ENCODE results near the gene CSF1.
"Not testable (repeated sequence)": the region's sequence is repeated elsewhere in the genome, so short reads cannot be mapped to it uniquely, and the experiment has no call there.

Gene CSF1

GRCh38 chr1:109947582-109948284, 37.1 kb downstream of the CSF1 start:
- H3K9me3 Mint-ChIP-seq = no peaks in the 10 kb centered on the region
- DNase-seq (no peak), ATAC-seq (no peak)
- no peak overlapping the region for H3K4me3 Mint-ChIP-seq
- H3K4me1 Mint-ChIP-seq = peaks cover 5% of the 10 kb centered on the region
- no peak overlapping the region for H3K27ac Mint-ChIP-seq
- peaks cover 2% of the 10 kb centered on the region for H3K27me3 Mint-ChIP-seq
- no peaks in the 10 kb centered on the region for H3K36me3 Mint-ChIP-seq (ENCODE audit: low read depth)

DNA sequence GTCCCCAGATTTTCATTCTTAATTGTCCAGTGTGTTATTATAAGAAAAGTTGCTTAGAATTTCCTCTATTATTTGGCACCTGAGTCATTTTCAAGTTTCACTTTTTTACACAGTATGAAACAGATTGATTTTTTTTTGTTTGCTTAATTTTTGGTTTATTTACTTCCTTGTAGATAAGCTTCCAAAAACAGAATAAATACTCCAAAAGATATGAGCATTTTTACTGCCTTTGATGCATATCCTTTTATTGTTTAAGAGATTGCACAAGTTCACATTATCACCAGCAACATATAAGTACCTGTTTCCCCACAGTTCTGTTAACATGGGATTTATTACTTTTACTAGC, 37.6 kb downstream of the CSF1 start:
- Mint-ChIP-seq H3K27me3 (peaks cover 2% of the 10 kb centered on the region), H3K27ac (no peak overlapping the region), H3K4me1 (peaks cover 5% of the 10 kb centered on the region), H3K4me3 (no peak overlapping the region), H3K9me3 (no peaks in the 10 kb centered on the region), H3K36me3 (ENCODE audit: low read depth) (no peaks in the 10 kb centered on the region)
- DNase-seq (no peak), ATAC-seq (no peak)

DNA sequence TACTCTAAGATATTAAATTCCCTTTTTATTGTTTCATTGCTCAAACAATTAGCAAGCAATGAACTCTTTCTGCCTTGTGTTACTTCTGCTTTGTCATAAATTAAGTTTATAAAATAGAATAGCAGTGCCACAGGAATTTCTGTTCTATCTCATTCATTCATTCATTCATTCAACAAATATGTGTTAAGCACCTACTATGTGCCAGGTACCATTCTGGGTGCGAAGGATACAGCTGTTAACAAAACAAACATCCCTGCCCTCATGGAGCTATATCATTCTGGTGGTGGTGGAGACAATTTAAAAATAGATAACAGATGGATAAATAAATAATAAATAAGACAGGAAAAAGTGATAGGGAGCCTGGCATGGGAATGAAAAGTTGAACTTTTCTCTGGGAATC, 39.4 kb downstream of the CSF1 start:
- ATAC-seq = no peak

GRCh38 chr1:109950509-109950908, 39.9 kb downstream of the CSF1 start:
- no peak for ATAC-seq
- Mint-ChIP-seq H3K9me3 (no peaks in the 10 kb centered on the region), H3K4me1 (peaks cover 2% of the 10 kb centered on the region), H3K36me3 (ENCODE audit: low read depth) (no peaks in the 10 kb centered on the region), H3K27me3 (no peaks in the 10 kb centered on the region), H3K27ac (no peak overlapping the region), H3K4me3 (no peak overlapping the region)
- DNase-seq = no peak

More for the DNA sequence above, 39.4 kb downstream of the CSF1 start:
- Mint-ChIP-seq H3K27ac (no peak overlapping the region), H3K4me3 (no peak overlapping the region), H3K4me1 (peaks cover 2% of the 10 kb centered on the region), H3K9me3 (no peaks in the 10 kb centered on the region), H3K36me3 (ENCODE audit: low read depth) (no peaks in the 10 kb centered on the region), H3K27me3 (peaks cover 1% of the 10 kb centered on the region)
- no peak for DNase-seq

DNA sequence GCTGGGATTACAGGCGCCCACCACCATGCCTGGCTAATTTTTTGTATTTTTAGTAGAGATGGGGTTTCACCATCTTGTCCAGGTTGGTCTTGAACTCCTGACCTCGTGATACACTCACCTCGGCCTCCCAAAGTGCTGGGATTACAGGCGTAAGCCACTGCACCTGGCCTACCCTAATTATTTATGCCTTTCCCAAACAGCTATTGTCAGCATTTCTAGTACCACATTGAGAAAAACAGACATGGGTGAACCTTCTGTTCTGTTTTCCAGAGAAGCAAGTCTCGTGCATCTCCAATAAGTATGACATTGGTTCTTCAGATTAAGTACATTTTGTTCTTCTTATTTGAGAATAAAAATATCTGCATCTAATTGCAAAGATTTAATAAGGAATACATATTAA, 40.9 kb downstream of the CSF1 start:
- H3K9me3 Mint-ChIP-seq; H3K36me3 Mint-ChIP-seq (ENCODE audit: low read depth); H3K4me1 Mint-ChIP-seq; ATAC-seq; H3K27me3 Mint-ChIP-seq; H3K4me3 Mint-ChIP-seq; H3K27ac Mint-ChIP-seq; DNase-seq: not testable (repeated sequence)

DNA sequence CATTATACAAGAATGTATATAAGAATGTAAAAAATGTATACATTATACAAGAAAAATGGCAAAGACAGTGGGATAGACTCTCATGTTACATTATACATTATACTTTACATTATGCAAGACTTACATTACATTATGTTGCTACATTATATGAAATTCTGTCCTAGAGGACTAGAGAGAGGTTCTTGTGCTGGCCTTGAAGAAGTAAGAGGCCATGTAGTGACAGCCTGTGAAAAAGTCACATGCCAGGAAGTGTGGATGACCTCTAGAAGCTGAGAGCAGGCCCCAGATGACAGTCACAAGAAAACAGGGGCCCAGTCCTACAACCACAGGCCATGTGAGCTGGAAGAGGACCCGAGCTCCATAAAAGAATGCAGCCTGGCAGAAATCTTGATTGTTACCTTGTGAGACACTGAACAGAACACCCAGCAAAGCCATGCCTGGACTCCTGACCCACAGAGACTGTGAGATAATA, 43.4 kb downstream of the CSF1 start:
- Mint-ChIP-seq H3K4me1 (no peaks in the 10 kb centered on the region), H3K9me3 (no peaks in the 10 kb centered on the region), H3K27ac (no peak overlapping the region), H3K4me3 (no peak overlapping the region), H3K27me3 (peaks cover 2% of the 10 kb centered on the region), H3K36me3 (ENCODE audit: low read depth) (no peaks in the 10 kb centered on the region)
- ATAC-seq = no peak
- no peak for DNase-seq

DNA sequence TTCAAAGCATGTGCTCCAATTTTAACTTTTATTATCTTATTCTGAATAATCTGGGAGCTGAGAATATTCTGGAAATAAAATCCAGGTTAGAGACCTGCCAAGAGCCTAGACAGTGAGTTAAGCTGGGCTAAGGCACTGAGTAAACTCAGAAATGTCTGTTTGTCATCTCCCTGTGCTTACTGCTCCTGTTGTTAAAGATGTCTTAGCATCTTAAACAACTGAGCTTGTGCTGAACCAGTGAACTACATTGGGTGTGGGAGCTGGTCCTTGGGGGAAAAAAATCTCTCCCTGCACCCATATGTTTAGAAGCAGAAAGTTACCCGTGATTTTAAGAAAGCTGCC, 49.0 kb downstream of the CSF1 start:
- DNase-seq (no peak), ATAC-seq (no peak)
- no peaks in the 10 kb centered on the region for H3K4me1 Mint-ChIP-seq
- H3K4me3 Mint-ChIP-seq = no peak overlapping the region
- no peaks in the 10 kb centered on the region for H3K36me3 Mint-ChIP-seq (ENCODE audit: low read depth)
- no peaks in the 10 kb centered on the region for H3K9me3 Mint-ChIP-seq
- H3K27ac Mint-ChIP-seq = no peak overlapping the region
- peaks cover 4% of the 10 kb centered on the region for H3K27me3 Mint-ChIP-seq

DNA sequence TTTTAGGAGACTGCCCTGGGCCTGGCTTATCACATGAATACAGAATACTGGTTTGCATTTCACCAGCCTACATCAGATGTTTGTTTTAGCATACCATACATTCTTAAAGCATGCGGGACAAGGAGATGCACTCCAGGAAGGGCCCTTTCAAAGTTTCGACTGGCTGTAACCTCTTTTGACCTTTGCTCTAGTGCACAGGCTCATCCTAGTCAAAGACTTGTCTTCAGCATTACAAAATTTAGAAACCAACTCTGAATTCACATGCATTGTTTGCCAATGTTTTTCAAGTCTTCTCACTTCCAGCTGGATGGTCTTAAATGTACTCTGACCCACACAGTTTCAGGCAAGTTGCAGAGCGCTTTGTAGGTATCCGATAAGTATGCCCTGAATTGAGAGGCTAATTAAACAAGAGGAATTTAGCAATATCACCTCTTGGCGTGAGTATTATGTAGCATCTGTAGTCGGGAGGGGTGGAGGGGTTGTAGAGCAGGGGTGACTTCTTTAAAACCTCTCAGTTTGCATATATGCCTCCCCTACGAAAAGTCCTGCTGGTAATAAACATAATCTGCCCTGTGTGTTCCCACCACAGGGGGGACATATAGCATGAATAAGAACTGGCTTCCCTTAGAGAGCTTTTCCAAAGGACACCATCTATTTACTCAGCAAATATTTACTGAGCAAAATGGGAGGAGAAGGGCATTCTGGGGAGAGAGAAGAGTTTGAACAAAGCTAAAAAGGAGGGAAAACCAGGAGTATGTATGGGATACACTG, 49.5 kb downstream of the CSF1 start:
- H3K4me1 Mint-ChIP-seq = no peaks in the 10 kb centered on the region
- no peak overlapping the region for H3K27ac Mint-ChIP-seq
- peaks cover 4% of the 10 kb centered on the region for H3K27me3 Mint-ChIP-seq
- DNase-seq (no peak), ATAC-seq (no peak)
- H3K4me3 Mint-ChIP-seq = no peak overlapping the region
- peaks cover 1% of the 10 kb centered on the region for H3K9me3 Mint-ChIP-seq
- H3K36me3 Mint-ChIP-seq (ENCODE audit: low read depth) = no peaks in the 10 kb centered on the region

GRCh38 chr1:109960745-109961094, 50.1 kb downstream of the CSF1 start:
- DNase-seq = no peak
- H3K27ac Mint-ChIP-seq = no peak overlapping the region
- ATAC-seq = no peak
- H3K27me3 Mint-ChIP-seq = peaks cover 4% of the 10 kb centered on the region
- no peaks in the 10 kb centered on the region for H3K36me3 Mint-ChIP-seq (ENCODE audit: low read depth)
- H3K4me3 Mint-ChIP-seq = no peak overlapping the region
- H3K4me1 Mint-ChIP-seq = no peaks in the 10 kb centered on the region
- peaks cover 6% of the 10 kb centered on the region for H3K9me3 Mint-ChIP-seq

DNA sequence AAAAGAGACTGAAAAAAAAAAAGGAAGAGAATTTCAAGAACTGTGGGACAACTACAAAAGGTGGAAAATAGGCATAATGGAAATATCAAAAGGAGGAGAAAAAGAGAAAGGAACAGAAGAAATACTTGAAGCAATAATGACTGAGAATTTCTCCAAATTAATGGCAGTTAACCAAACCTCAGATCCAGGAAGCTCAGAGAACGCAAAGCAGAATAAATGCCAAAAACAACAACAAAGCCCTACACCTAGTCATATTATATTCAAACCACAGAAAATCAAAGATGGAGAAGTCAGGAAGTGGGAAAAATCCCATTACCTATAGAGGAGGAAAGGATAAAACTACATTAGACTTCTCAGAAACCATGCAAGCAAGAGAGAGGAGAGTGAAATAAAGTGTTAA, 53.2 kb downstream of the CSF1 start:
- DNase-seq (no peak), ATAC-seq (no peak)
- Mint-ChIP-seq H3K4me1 (no peaks in the 10 kb centered on the region), H3K27me3 (peaks cover 3% of the 10 kb centered on the region), H3K36me3 (ENCODE audit: low read depth) (no peaks in the 10 kb centered on the region), H3K9me3 (peaks cover 6% of the 10 kb centered on the region), H3K27ac (no peak overlapping the region), H3K4me3 (no peak overlapping the region)

DNA sequence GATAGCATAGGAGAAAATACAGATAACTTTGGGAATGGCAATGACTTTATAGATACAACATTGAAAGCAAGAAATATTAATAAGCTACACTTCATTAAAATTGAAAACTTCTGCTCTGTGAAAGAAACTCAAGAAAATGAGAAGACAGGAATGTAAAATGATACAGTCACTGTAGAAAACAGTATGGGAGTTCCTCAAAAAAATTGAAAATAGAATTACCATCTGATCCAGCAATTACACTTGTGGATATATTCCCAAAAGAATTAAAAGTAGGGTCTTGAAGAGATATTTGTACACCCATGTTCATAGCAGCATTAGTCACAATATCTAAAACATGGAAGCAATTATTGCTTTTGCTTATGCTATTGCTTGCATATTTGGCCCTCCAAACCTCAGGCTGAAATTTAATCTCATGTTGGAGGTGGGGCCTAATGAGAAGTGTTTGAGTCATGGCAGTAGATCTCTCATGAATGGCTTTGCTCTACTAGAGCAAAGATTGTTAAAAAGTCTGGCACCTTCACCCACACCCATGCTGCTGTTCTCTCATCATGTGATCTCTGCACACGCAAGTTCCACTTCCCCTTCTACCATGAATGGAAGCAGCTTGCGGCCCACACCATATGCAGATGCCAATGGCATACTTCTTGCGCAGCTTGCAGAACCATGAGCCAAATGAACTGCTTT, 58.6 kb downstream of the CSF1 start:
- DNase-seq = no peak
- Mint-ChIP-seq H3K36me3 (ENCODE audit: low read depth) (no peaks in the 10 kb centered on the region), H3K27me3 (no peaks in the 10 kb centered on the region), H3K4me3 (no peak overlapping the region), H3K27ac (no peak overlapping the region), H3K4me1 (no peaks in the 10 kb centered on the region), H3K9me3 (peaks cover 6% of the 10 kb centered on the region)
- ATAC-seq = no peak

DNA sequence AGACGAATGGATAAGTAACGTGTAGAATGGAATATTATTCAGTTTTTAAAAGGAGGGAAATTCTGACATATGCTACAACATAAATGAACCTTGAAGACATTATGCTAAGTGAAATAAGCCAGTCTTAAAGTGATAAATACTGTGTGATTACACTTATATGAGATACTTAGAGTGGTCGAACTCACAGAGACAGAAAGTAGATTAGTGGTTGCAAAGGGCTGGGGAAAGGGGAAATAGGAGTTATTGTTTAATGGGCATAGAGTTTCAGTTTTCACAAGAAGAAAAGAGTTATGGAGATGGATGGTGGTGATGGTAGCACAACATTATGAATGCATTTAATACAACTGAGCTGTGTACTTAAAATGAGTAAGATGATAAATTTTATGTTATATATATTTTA, 59.3 kb downstream of the CSF1 start:
- no peaks in the 10 kb centered on the region for H3K4me1 Mint-ChIP-seq

GRCh38 chr1:109971559-109971958, 60.9 kb downstream of the CSF1 start:
- no peaks in the 10 kb centered on the region for H3K27me3 Mint-ChIP-seq
- ATAC-seq = no peak
- no peaks in the 10 kb centered on the region for H3K9me3 Mint-ChIP-seq
- H3K4me3 Mint-ChIP-seq = no peak overlapping the region
- H3K36me3 Mint-ChIP-seq (ENCODE audit: low read depth) = no peaks in the 10 kb centered on the region
- no peaks in the 10 kb centered on the region for H3K4me1 Mint-ChIP-seq
- no peak overlapping the region for H3K27ac Mint-ChIP-seq
- DNase-seq = no peak

More for the DNA sequence above, 59.3 kb downstream of the CSF1 start:
- Mint-ChIP-seq H3K36me3 (ENCODE audit: low read depth) (no peaks in the 10 kb centered on the region), H3K4me3 (no peak overlapping the region), H3K9me3 (peaks cover 6% of the 10 kb centered on the region), H3K27ac (no peak overlapping the region), H3K27me3 (no peaks in the 10 kb centered on the region)
- DNase-seq (no peak), ATAC-seq (no peak)

- Mint-ChIP-seq H3K4me1 (no peaks in the 10 kb centered on the region), H3K27me3 (peaks cover 5% of the 10 kb centered on the region), H3K27ac (no peak overlapping the region), H3K9me3 (no peaks in the 10 kb centered on the region), H3K36me3 (ENCODE audit: low read depth) (no peaks in the 10 kb centered on the region), H3K4me3 (no peak overlapping the region)
- DNase-seq = no peak
- no peak for ATAC-seq
These were observed 63.5 kb downstream of the CSF1 start for GRCh38 chr1:109974191-109974590.

DNA sequence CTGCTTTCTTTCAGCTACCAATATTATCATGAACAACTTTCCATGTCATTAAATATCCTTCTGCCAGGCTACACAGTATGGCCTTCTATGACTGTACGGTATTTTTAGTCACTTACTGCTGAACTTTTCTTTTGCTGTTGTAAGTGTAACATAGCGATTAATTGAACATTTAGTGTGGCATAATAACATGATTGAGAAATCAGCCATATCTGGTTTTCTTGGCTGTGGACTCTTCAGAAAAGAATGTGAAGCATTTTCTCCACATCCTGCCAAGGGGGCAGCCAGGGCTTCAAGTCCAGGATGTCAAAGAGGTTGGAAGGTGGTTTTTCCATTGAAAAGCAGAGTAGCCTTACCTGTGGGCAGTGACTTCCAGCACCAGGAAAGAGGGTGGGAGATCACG, 65.1 kb downstream of the CSF1 start:
- no peak overlapping the region for H3K4me3 Mint-ChIP-seq
- ATAC-seq = no peak
- no peaks in the 10 kb centered on the region for H3K4me1 Mint-ChIP-seq
- H3K27ac Mint-ChIP-seq = no peak overlapping the region
- no peaks in the 10 kb centered on the region for H3K9me3 Mint-ChIP-seq
- H3K27me3 Mint-ChIP-seq = peaks cover 5% of the 10 kb centered on the region
- no peaks in the 10 kb centered on the region for H3K36me3 Mint-ChIP-seq (ENCODE audit: low read depth)
- no peak for DNase-seq

All from activated naive CD8-positive, alpha-beta T cell treated with anti-CD3 and anti-CD28 coated beads, Interleukin-2, amount 50 U/mL, for 24 hours (primary cell).